Left renal cortex interstitium (tissue), 4 donors: Measurements from ENCODE around the gene CARF. TPM values are rescaled to one million over a fixed set of nuclear protein-coding genes. Genes with fewer than 3 reads are reported as not detected.
A peak's percentile ranks its signal among the peaks of the same experiment; 100 is the strongest.
"Not testable (repeated sequence)": the region's sequence is repeated elsewhere in the genome, so short reads cannot be mapped to it uniquely, and the experiment has no call there.

ENCODE experiments used
- DNase-seq, 4 donors: peaks; one replicate each; pipeline ENCODE4 v3.0.0-alpha.2; 2013; ENCODE audit warnings: low read depth in 4 of 4, low spot score in 2 of 4, missing footprints in 1 of 4
- polyA plus RNA-seq, 4 donors: library from polyadenylated mRNA; unstranded; fragments of 120-200 nt; gene quantifications; one replicate each; pipeline ENCODE4 v1.2.1, GENCODE V29; 2013; ENCODE audit not compliant: insufficient read length in 4 of 4

Gene CARF
- polyA plus RNA-seq, 4 donors: 11.2 to 23.3 (median 18.1) TPM

DNA sequence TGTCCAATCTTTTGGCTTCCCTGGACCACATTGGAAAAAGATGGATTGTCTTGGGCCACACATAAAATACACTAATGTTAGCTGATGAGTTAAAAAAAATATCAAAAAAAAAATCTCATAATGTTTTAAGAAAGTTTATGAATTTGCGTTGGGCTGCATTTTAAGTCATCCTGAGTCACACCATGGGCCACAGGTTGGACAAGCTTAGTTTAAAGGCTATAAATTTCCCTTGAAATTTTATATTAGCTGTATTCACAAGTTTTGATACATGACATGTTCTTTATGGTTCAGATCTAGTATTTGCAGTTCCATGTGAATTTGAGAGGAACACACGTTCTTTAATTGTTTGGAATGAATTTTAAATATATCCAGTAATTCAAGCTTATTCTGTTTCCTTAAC, 21.9 kb downstream of the CARF start:
- no peak for DNase-seq

DNA sequence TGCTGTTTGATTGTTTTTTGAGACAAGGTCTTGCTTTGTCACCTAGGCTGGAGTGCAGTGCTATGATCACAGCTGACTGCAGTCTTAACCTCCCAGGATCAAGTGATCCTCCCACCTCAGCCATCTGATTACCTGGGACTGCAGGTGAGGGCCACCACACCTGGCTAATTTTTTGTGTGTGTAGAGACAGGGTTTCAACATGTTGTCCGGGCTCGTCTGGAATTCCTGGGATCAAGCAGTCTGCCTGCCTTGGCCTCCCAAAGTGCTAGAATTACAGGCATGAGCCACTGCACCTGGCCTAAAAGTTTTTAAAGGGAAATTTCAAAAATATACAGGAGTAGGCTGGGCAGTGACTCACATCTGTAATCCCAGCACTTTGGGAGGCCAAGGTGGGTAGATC, 22.4 kb downstream of the CARF start:
- DNase-seq: no peak

- DNase-seq: no peak
These were observed 26.9 kb downstream of the CARF start for GRCh38 chr2:202938960-202939359.

DNA sequence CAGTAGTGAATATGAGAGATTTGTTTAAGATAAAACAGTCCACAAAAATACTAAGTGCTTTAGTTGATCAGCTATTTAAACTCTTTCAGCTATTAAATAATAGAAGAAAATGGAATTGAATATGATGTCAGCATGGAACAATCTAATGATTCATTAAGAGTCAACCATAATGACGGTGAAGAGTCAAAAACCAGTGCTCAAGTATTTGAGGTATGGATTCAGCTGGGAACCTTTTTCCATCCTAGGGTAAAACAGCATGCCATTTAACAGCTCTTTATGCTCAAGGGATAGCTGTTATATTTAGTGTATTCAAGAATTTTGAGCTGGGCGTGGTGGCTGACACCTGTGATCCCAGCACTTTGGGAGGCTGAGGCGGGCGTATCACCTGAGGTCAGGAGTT, 29.7 kb downstream of the CARF start:
- DNase-seq: no peak

GRCh38 chr2:202944408-202944807, 32.3 kb downstream of the CARF start:
- no peak for DNase-seq

GRCh38 chr2:202944816-202945215, 32.7 kb downstream of the CARF start:
- no peak for DNase-seq

DNA sequence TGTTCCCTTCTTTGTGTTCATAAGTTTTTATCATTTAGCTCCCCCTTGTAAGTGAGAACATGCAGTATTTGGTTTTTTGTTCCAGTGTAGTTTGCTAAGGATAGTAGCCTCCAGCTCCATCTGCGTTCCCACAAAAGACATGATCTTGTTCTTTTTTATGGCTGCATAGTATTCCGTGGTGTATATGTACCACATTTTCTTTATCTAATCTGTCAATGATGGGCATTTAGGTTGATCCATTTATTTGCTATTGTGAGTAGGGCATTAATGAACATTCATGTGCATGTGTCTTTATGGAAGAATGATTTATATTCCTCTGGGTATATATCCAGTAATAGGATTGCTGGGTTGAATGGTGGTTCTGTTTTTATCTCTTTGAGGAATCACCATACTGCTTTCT, 33.4 kb downstream of the CARF start:
- DNase-seq: no peak

GRCh38 chr2:202949333-202949732, 37.3 kb downstream of the CARF start:
- DNase-seq: not testable (repeated sequence)

- DNase-seq: no peak
These were observed 38.5 kb downstream of the CARF start for GRCh38 chr2:202950592-202950991.

GRCh38 chr2:202960524-202960923, 48.4 kb downstream of the CARF start:
- DNase-seq: no peak

DNA sequence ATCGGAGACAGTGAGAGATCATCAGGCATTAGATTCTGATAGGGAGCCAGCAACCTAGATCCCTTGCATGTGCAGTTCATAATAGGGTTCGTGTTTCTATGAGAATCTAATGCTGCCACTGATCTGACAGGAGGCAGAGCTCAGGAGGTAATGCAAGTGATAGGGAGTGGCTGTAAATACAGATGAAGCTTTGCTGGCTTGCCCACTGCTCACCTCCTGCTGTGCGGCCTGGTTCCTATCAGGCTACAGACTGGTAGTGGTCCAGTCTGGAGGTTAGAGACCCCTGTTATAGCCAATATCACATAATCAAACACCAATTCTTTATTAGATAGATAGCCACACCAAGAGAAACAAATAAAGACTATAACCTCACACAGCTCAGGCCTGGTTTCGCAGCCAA, 51.6 kb downstream of the CARF start:
- DNase-seq: no peak

- DNase-seq: no peak
These were observed 53.9 kb downstream of the CARF start for GRCh38 chr2:202965810-202966460.

- not testable (repeated sequence) for DNase-seq
These were observed 57.3 kb downstream of the CARF start for GRCh38 chr2:202969404-202969803.

- DNase-seq: no peak
These were observed 64.7 kb downstream of the CARF start for GRCh38 chr2:202976809-202977208.

DNA sequence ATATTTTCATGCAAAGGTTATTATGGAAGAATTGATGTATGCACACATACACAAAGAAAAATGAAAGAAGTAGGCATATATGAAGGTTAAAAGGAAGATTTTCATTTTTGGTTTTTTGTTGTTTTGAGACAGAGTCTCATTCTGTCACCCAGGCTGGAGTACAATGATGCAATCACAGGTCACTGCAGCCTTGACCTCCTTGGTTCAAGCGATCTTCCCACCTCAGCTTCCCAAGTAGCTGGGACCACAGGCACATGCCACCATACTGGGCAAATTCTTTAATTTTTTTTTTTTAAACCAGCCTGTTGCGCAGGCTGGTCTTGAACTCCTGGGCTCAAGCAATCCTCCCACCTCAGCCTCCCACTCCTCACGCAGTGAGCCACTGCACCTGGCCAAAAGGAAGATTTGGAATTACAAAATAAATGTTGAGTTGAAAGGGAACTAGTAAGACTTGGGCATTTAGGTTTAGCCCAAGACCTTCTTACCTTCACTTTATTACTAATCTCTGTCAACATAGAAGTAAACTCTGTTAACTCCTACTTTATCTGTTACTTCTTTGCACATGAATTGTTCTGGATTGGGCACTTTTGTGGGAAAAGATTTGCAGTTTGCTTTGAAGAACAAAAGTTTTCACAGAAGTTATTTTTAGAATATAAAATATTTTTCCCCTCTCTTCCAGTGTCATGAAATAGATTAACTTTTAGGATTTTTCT, 70.9 kb downstream of the CARF start:
- no peak for DNase-seq

GRCh38 chr2:202989749-202990148, 77.7 kb downstream of the CARF start:
- DNase-seq: no peak

- DNase-seq: no peak
These were observed 78.4 kb downstream of the CARF start for GRCh38 chr2:202990501-202990900.

DNA sequence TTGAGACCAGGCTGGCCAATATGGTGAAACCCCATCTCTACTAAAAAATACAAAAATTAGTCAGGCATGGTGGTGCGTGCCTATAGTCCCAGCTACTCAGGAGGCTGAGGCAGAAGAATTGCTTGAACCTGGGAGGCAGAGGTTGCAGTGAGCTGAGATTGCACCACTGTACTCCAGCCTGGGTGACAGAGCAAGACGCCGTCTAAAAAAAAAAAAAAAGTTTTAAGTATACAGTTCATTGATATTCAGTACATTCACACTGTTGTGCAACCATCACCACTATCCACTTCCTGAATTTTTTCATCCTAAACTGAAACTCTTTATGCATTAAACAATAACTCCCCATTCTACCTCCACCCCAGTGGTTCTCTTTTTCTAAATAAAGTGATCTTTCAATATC, 85.0 kb downstream of the CARF start:
- not testable (repeated sequence) for DNase-seq

GRCh38 chr2:203002054-203002821, 90.2 kb downstream of the CARF start:
- DNase-seq: no peak

DNA sequence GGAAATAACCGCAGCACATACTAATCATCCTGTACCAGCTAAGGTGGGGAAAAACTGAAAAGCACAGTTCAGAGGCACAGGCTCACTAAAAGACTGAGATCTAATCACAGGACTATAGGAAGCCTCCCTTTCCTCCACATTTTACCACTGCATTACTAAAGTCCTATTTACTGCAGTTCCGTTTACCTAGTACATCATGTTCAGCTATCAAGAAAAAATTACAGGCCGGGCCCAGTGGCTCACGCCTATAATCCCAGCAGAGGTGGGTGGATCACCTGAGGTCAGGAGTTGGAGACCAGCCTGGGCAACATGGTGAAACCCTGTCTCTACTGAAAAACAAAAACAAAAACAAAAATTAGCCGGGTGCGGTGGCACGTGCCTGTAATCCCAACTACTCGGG, 91.6 kb downstream of the CARF start:
- no peak for DNase-seq

GRCh38 chr2:203014456-203015199, 102.6 kb downstream of the CARF start, which contains the start of gene NBEAL1:
TSS of gene NBEAL1 (plus strand) at chr2:203014875. CDS start at chr2:203016385, 1,510 bp downstream.
- DNase-seq: peak; percentile 93 to 98 (median 95)
